ENCODE results near the gene ANXA7.
"Not testable (repeated sequence)": the region's sequence is repeated elsewhere in the genome, so short reads cannot be mapped to it uniquely, and the experiment has no call there.

Gene ANXA7

DNA sequence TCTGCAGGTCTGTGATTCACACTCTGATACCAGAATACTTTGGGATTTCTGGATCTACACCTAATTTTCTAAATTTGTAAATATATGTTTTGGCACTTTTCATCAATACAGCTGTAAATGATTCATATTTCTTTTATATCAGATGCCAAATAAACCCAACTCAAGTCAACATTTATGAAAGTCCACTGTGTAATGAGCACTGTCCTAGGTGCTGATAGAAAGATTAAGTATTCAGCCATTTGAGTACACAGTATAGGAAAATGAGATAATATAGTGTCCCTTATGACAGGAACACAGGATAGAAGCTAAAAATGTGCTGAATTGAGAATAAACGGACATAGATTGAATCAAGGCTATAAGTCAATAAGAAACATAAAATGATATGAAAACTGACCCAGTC is 6.4 kb downstream of the ANXA7 start:
- no peak for DNase-seq

- no peak for DNase-seq
Observed at GRCh38 chr10:73406846-73407245, 7.0 kb downstream of the ANXA7 start.

GRCh38 chr10:73405556-73405955 is 8.3 kb downstream of the ANXA7 start:
- DNase-seq, result no peak

DNA sequence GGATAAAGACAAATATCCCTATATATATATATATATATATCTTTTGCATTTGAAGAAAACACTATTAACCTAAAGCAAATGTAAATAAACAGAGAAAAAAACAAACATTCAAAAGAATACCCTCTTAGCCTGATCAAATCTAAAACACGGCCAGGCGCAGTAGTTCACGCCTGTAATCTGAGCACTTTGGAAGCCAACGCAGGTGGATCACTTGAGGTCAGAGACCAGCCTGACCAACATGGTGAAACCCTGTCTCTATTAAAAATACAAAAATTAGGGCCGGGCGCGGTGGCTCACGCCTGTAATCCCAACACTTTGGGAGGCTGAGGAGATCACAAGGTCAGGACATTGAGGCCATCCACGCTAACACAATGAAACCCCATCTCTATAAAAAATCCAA is 9.2 kb downstream of the ANXA7 start:
- no peak for DNase-seq

DNA sequence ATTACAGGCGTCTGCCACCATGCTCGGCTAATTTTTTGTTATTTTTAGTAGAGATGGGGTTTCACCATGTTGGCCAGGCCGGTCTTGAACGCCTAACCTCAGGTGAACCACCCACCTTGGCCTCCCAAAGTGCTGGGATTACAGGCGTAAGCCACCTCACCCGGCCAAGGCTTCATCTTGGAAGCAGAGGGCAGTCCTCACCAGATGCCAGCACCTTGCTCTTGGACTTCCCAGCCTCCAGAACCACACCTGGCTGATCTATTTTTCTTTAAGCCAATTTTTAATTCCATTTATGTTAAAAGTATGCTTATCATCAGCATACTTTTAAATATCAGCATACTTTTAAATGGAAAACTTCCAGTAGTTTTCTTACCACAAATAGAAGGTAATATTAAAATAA is 12.2 kb downstream of the ANXA7 start:
- no peak for DNase-seq

- DNase-seq, result no peak
Observed at GRCh38 chr10:73399063-73399462, 14.8 kb downstream of the ANXA7 start.

- no peak for DNase-seq
Observed at GRCh38 chr10:73398024-73398423, 15.8 kb downstream of the ANXA7 start.

GRCh38 chr10:73394325-73394724 is 19.5 kb downstream of the ANXA7 start:
- DNase-seq, result not testable (repeated sequence)

DNA sequence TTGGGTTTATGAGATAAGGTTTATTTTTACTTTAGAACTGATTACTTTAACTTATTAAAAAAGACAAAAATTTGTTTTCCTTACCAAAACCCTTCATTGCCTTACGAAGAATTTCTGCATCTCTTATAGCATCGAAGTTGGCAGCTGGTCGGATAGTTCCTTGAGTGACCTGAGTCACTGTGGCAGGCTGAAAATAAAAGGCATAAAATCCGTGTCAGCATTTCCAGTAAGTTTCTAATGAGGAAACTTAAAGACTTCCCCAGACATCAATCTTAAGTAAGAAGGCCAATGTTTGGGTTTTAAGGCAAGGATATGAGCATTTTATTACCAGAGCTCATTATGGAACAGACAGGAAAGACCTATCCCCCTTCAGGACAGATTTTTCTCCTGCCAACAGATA is 25.6 kb downstream of the ANXA7 start:
- no peak for DNase-seq

GRCh38 chr10:73386583-73386982 is 27.3 kb downstream of the ANXA7 start:
- DNase-seq, result no peak

DNA sequence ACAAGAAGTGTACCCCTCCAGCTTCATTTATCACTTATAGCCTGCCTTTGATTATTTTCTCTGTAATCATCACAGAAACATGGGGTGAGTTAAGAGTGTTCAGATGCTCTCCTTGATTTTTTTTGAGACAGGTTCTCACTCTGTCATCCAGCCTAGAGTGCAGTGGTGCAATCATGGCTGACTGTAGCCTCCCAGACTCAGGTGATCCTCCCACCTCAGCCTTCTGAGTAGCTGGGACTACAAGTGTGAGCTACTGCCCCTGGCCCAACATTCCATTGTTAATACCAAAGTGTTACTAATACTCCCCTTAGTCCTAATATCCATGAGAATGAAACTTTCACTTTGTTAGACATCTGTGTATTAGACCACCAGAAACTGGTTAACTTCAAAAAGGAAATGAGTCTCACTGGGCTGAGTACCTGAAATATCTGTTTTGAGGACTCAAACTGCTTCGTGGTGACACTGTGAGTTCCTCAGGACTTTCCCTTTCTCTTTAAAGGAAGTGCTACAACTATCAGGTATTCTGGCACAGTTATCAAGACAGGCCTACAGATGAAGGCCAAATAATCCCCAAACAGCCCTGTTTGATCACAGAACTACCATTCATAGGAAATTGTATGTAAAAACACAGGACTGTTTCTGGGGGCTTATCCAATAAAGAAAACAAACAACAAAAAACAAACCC is 34.7 kb downstream of the ANXA7 start:
- DNase-seq, result no peak

DNA sequence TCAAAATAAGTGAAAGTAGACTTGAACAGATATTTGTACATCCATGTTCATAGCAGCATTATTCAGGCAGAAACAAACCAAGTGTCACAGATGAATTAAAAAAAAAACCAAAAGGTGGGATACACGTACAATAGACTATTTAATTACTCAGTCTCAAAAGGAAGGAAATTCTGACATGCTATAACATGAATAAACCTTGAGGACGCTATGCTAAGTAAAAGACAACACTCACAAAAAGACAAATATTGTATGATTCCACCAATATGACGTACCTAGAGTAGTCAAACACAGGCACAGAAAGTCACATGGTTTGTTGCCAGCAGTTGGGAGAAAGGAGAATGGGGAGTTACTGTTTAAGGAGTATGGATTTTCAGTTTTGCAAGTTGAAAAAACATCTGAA is 37.2 kb downstream of the ANXA7 start:
- no peak for DNase-seq

- no peak for DNase-seq
Observed at GRCh38 chr10:73368238-73368637, 45.6 kb downstream of the ANXA7 start.

DNA sequence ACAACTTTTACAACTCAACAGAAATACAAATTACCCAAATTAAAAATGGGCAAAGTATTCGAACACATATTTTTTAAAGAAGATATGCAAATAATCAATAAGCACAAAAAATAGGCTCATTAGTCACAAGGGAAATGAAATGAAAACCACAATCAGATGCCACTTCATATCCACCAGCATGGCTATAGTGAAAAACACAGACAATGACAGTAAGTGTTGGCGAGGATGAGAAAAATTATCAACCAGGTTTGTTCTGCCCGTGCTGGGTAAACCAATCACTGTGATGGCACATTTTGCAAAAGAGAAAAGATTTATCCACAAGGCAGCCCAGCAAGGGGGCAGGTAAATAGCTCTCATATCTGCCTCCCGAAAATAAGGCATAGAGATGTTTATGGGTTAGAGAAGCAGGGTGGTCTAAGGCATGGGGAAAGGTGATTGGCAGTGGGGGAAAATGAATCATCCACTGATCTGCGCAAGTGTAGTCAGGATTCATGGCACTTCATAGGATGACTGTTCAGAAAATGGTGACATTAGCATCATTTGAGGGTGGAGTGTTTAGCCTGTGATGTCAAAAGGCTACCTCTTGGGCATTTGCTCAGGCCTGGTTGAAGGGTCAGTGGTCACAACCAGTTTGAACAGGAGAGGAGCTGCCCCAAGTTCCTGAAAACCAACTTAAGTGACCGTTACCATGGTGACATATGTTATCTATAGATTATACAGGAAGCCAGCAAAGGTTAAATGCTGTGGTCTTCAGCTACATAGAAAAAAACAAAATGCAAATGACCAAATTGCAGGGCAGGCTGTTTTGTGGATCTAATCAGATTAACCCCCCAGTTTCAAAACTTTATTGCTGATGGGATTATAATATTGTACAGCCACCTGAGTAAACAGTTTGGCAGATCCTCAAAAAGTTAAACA is 47.2 kb downstream of the ANXA7 start:
- no peak for DNase-seq

DNA sequence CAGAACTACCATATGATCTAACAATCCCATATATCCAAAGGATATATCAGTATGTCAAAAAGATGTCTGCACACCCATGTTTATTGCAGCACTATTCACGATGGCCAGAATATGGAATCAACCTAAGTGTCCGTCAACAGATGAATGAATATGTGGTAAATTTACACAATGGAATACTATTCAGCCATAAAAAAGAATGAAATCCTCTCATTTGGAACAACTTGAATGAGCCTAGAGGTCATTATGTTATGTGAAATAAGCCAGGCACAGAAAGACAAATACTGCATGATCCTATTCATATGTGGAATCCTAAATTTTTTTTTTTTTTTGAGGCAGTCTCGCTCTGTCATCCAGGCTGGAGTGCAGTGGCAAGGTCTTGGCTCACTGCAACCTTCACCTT is 48.9 kb downstream of the ANXA7 start:
- DNase-seq, result no peak

DNA sequence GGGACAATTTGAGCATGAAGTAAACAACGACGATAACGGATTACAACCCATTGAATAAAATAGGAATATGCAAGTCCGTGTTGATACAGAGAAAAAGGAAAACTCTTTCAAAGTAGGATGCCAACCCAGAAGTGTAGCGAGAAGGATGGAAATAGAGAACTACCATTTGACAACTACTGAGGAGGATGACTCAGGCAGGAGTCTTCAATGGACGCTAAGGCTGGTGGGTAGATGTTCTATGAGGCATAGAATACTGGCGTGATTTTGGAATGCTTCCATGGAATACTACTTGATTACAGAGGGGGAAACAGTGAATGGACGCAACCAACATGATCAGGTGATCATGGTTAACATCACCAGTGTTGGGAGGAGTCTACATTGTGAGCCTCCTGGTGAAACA is 54.4 kb downstream of the ANXA7 start:
- DNase-seq, result no peak

DNA sequence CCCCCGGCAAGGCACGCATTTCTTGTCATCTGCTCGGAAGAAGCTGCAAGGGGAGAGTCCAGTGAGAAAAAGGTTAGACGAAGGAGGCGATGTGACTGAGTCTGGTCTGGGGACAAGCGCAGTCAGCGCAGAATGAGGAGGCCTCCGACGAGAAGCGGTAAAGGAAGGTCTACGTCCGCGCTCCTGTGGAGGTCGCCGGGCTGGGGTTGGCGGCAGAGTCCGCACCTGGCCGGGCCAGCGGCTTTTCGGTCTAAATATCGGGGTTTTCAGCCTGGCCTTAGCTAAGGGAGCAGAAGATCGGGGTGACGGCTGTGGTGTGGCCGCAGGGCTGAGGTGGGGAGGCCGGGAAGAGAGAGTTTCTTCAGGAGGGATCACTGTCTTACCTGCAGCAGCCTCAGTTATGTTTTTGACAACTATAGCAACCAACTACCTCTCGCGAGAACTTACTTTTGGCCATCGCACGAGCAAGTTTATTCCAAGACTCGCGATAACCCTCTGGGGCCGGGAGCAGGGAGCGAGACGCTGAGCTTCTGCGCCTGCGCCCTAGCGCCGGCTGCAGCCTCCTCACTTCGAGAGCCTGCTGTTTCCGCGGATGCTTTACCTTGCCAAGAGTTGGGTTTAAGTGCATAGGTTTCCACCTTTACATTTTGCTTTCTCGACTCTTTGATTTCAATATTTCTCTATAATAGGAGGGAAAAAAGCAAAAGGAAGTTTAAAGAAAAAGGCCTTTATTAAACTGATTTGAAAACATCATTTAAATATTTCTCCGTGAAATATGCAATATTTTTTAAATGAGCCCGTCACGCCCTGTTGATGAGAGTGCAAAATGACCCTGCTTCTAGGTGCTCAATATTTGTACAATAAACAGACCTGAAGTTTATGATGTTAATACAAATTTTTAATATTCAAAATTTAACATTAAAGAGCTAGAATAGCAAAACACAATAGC is 55.3 kb downstream of the ANXA7 start, which contains the start of gene CFAP70:
Gene CFAP70 (minus strand): TSS at position 534 of the 949 bp plus-strand sequence. CDS start 4,068 bp downstream, outside the sequence.
- DNase-seq, result peak; percentile 78

- DNase-seq, result no peak
Observed at GRCh38 chr10:73357821-73358220, 56.0 kb downstream of the ANXA7 start.

GRCh38 chr10:73357166-73357565 is 56.7 kb downstream of the ANXA7 start:
- DNase-seq, result no peak

DNA sequence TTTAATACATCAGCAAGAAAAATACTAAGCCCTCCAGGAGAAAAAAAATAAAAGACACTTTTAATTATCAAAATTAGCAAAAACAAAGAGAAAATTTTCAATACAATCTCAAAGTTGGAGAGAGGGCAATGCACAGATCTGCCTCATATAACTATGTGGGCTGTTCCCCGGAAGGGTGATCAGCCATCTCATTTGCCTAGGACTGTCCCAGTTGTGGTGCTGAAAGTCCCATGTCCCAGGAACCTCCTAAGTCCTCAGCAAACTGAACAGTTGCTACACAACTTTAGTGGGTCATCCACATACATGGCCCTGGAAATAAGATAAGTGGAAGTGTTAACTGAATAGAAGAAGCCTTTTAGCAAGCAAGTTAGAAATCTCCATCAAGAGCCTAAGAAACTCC is 69.6 kb downstream of the ANXA7 start:
- no peak for DNase-seq

GRCh38 chr10:73340121-73340520 is 73.7 kb downstream of the ANXA7 start:
- no peak for DNase-seq

- no peak for DNase-seq
Observed at GRCh38 chr10:73339436-73339835, 74.4 kb downstream of the ANXA7 start.

DNA sequence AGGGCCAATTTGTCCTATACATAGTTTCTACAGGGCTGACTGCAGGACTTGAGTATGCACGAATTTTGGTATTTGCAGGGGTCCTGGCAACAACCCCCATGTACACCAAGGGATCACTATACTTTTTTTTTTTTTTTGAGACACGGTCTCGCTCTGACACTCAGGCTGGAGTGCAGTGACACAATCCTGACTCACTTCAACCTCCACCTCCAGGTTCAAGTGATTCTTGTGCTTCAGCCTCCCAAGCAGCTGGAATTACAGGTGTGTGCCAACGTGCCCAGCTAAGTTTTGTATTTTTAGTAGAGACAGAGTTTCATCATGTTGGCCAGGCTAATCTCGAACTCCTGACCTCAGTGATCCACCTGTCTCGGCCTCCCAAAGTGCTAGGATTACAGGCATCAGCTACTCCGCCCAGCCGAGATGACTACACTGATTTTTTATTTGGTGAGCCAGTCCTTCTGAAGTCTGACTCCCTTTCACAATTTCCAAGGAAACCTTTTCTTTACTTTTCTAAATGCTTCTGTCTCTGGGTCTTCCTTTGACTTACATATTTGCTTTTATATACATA is 75.0 kb downstream of the ANXA7 start:
- no peak for DNase-seq
